ENCODE results near the gene AQP1. TPM values are rescaled to one million over a fixed set of nuclear protein-coding genes. Genes with fewer than 3 reads are reported as not detected.

Gene AQP1
- total and polyA plus RNA-seq, 2 of the 13 experiments (the other 11 are each of a cell fraction or from before 2014, with no cell fraction given): not detected

DNA sequence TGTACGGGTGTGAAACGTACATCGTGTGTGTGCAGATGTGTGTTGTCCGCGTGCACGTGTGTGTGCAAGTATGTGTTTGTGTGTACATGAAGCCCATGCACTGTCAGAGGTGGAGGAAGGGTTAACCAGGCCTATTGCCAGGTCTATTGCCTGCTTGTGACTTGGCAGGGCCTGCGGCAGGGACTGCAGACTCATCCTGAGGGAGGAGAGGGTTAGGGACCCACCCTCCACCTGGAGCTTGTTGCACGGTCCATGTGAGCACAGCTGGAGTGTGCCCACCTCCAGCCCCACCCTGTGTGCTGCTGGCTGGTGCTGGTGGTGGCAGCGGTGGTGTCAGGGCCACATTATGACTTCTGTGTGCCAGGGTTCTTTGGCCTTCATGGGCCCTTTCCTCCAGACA is 7.1 kb upstream of the AQP1 start:
- no peak overlapping the region for H3K27ac ChIP-seq (ENCODE audit: extremely low read length, insufficient read depth, low read length)
- ChIA-PET CTCF (ENCODE audit: low intra/inter-chr PET ratio, low total read pairs) (no interaction called here), POLR2A (no interaction called here)
- ATAC-seq (no peak), DNase-seq (ENCODE audit: low spot score) (no peak), FAIRE-seq (no peak)
- no peak overlapping the region for H3K9ac ChIP-seq (ENCODE audit: insufficient read depth, low read depth, low read length)
- intact Hi-C loops (cut with micrococcal nuclease; ENCODE audit: unreplicated experiment) (no loop called here), in situ Hi-C loops (cut with HindIII; ENCODE audit: extremely low pct_ligation_motif_present, low pct_unique_long_range_greater_than_20kb) (no loop called here)
- no peaks in the 10 kb centered on the region for H4K20me1 ChIP-seq (ENCODE audit: insufficient read depth, low read length)
- no peaks in the 10 kb centered on the region for H3K36me3 ChIP-seq (replicated peaks in 1 of 2; ENCODE audit: control insufficient read depth in 1 of 2, insufficient read depth in 2 of 2, low read length in 2 of 2)
- H3K4me2 ChIP-seq (ENCODE audit: low read depth, low read length): no peak overlapping the region
- BruUV-seq (replicated peaks): no TSS peak
- H2AFZ ChIP-seq (ENCODE audit: low read length): no peak overlapping the region
- 50% methylated on average over 1 of the region's 9 CpGs for WGBS (ENCODE audit: low lambda C conversion rate)
- TF ChIP-seq, protein P1, sequence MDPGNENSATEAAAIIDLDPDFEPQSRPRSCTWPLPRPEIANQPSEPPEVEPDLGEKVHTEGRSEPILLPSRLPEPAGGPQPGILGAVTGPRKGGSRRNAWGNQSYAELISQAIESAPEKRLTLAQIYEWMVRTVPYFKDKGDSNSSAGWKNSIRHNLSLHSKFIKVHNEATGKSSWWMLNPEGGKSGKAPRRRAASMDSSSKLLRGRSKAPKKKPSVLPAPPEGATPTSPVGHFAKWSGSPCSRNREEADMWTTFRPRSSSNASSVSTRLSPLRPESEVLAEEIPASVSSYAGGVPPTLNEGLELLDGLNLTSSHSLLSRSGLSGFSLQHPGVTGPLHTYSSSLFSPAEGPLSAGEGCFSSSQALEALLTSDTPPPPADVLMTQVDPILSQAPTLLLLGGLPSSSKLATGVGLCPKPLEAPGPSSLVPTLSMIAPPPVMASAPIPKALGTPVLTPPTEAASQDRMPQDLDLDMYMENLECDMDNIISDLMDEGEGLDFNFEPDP (CRISPR knock-in tag; conservative IDR thresholded peaks at IDR 0.05): no peak
- TF ChIP-seq, protein P2, sequence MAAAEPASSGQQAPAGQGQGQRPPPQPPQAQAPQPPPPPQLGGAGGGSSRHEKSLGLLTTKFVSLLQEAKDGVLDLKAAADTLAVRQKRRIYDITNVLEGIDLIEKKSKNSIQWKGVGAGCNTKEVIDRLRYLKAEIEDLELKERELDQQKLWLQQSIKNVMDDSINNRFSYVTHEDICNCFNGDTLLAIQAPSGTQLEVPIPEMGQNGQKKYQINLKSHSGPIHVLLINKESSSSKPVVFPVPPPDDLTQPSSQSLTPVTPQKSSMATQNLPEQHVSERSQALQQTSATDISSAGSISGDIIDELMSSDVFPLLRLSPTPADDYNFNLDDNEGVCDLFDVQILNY (CRISPR knock-in tag; conservative IDR thresholded peaks at IDR 0.05): no peak
- TF ChIP-seq HNRNPH1 (optimal IDR thresholded peaks at IDR 0.05; ENCODE audit: low read depth, low read length): no peak
- TF ChIP-seq, protein P3, sequence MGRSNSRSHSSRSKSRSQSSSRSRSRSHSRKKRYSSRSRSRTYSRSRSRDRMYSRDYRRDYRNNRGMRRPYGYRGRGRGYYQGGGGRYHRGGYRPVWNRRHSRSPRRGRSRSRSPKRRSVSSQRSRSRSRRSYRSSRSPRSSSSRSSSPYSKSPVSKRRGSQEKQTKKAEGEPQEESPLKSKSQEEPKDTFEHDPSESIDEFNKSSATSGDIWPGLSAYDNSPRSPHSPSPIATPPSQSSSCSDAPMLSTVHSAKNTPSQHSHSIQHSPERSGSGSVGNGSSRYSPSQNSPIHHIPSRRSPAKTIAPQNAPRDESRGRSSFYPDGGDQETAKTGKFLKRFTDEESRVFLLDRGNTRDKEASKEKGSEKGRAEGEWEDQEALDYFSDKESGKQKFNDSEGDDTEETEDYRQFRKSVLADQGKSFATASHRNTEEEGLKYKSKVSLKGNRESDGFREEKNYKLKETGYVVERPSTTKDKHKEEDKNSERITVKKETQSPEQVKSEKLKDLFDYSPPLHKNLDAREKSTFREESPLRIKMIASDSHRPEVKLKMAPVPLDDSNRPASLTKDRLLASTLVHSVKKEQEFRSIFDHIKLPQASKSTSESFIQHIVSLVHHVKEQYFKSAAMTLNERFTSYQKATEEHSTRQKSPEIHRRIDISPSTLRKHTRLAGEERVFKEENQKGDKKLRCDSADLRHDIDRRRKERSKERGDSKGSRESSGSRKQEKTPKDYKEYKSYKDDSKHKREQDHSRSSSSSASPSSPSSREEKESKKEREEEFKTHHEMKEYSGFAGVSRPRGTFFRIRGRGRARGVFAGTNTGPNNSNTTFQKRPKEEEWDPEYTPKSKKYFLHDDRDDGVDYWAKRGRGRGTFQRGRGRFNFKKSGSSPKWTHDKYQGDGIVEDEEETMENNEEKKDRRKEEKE (IDR thresholded peaks at IDR 0.05): no peak
- no peak for TF ChIP-seq RELA (CRISPR knock-in tag; IDR thresholded peaks at IDR 0.05)
- no peaks in the 10 kb centered on the region; a peak in 1 of 5 replicates for H3K27me3 ChIP-seq (ENCODE audit: control insufficient read depth in 1 of 2, insufficient read depth in 2 of 2, low read length in 2 of 2)
- no peak overlapping the region for H3K4me3 ChIP-seq (replicated peaks in 1 of 3; ENCODE audit: insufficient read depth in 1 of 3, low read depth in 2 of 3, low read length in 3 of 3)
- H3K79me2 ChIP-seq (ENCODE audit: insufficient read depth, low read length): no peaks in the 10 kb centered on the region
- no peaks in the 10 kb centered on the region for H3K9me3 ChIP-seq (ENCODE audit: low read length)
- no peaks in the 10 kb centered on the region for H3K4me1 ChIP-seq (ENCODE audit: insufficient read depth, low read length)
